NCI-H146 treated with DMSO at 0.1 percent for 48 hours (cell line): ENCODE measurements around the gene HACD3.

Experiments used
- DNase-seq: peaks from one replicate; lab custom pipeline; 2025; ENCODE audit not compliant: unreplicated experiment; lab: John Stamatoyannopoulos, UW

HACD3 gene

GRCh38 chr15:65530318-65531111 lies at the start of gene HACD3:
Gene HACD3 (plus strand): TSS chr15:65530463. CDS start chr15:65530632, 169 bp downstream.
- DNase-seq: peak; percentile 47

- DNase-seq: no peak
These were observed 45.4 kb upstream of the HACD3 start for GRCh38 chr15:65484876-65485275.

GRCh38 chr15:65494076-65494475 lies 36.2 kb upstream of the HACD3 start:
- DNase-seq: no peak

GRCh38 chr15:65509321-65509720 lies 20.9 kb upstream of the HACD3 start:
- DNase-seq: no peak

- no peak for DNase-seq
These were observed 18.1 kb upstream of the HACD3 start for GRCh38 chr15:65512189-65512588.

GRCh38 chr15:65512807-65513416 lies 17.4 kb upstream of the HACD3 start:
- DNase-seq: no peak

- peak; percentile 65 for DNase-seq
These were observed 13.0 kb upstream of the HACD3 start, which contains the start of gene DPP8 for GRCh38 chr15:65516997-65517865. Gene DPP8 (minus strand): TSS chr15:65517689. CDS start chr15:65512553, 5,136 bp downstream.

- DNase-seq: no peak
These were observed 12.4 kb upstream of the HACD3 start for GRCh38 chr15:65517866-65518207.

- no peak for DNase-seq
These were observed 11.5 kb upstream of the HACD3 start for GRCh38 chr15:65518633-65519285.

GRCh38 chr15:65521350-65521749 lies 8.9 kb upstream of the HACD3 start:
- DNase-seq: no peak

- no peak for DNase-seq
These were observed 6.0 kb upstream of the HACD3 start for GRCh38 chr15:65524226-65524625.

GRCh38 chr15:65525622-65526021 lies 4.6 kb upstream of the HACD3 start:
- DNase-seq: no peak

GRCh38 chr15:65528461-65529060 lies 1.7 kb upstream of the HACD3 start:
- no peak for DNase-seq

GRCh38 chr15:65529762-65530317 lies 423 bp upstream of the HACD3 start:
- DNase-seq: no peak

GRCh38 chr15:65532738-65533051 lies 2.4 kb downstream of the HACD3 start:
- no peak for DNase-seq

GRCh38 chr15:65533057-65533756 lies 2.9 kb downstream of the HACD3 start:
- DNase-seq: no peak

- no peak for DNase-seq
These were observed 4.9 kb downstream of the HACD3 start for GRCh38 chr15:65535192-65535591.

GRCh38 chr15:65540314-65540713 lies 10.1 kb downstream of the HACD3 start:
- DNase-seq: no peak

GRCh38 chr15:65541231-65541820 lies 11.1 kb downstream of the HACD3 start:
- DNase-seq: no peak

GRCh38 chr15:65547841-65548240 lies 17.6 kb downstream of the HACD3 start:
- no peak for DNase-seq
